ENCODE results near the gene KRT34. TPM values are rescaled to one million over a fixed set of nuclear protein-coding genes. Genes with fewer than 3 reads are reported as not detected.
"Not testable (repeated sequence)": the region's sequence is repeated elsewhere in the genome, so short reads cannot be mapped to it uniquely, and the experiment has no call there.

The KRT34 gene
- total RNA-seq, 1 donor, result not detected

DNA sequence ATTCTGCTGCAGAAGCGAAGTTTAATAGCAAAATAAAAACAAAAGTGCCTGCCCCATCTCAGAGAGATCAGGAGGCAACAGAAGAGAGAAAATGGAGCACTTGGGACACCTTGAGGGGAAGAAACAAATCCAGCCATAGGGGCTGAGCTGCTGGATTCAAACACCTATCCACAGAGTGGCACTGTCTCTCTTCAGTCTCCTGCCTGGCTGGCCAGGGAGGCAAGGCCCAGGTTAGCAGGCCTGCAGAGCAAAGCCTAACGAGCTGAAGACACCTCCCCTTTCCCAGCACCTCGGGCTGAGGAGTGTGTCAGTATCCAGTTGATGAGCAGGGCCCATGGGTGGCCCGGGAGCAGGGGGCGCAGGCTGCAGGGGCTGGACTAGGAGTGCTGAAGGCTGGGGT, 24.1 kb upstream of the KRT34 start:
- no peak for DNase-seq (ENCODE audit: low read depth in 2 of 3, low spot score in 2 of 3)

DNA sequence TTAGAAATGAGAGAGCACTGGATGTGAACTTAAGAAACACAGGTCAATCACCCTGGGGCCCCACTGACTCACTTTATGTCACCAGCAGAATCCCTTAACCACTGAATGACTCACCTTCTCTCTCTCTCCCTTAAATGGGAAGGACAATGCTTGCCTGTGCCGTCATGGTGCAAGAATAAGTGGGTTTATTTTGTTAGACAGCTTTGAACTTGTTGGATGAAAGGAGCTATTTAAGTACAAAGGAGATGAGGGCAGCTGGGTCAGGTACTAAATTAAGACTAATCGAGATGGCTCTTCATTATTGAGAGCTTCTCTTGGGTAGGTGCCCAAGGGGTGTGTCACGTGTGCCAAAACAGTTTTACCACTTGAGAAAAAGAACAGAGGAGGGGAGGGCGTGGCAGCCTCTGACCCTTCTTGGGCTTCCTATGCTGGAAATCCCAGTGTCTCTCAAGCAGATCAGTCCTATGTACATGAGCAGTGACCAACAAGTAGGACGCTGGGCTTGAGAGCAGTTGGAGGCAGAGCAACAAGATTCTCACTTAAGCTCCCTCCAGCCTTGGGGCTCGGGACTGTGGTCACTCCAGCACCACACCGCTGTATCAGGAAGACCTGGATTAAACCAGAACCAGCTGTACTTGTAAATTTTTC, 22.0 kb upstream of the KRT34 start:
- DNase-seq (ENCODE audit: low read depth in 2 of 3, low spot score in 2 of 3), result no peak

DNA sequence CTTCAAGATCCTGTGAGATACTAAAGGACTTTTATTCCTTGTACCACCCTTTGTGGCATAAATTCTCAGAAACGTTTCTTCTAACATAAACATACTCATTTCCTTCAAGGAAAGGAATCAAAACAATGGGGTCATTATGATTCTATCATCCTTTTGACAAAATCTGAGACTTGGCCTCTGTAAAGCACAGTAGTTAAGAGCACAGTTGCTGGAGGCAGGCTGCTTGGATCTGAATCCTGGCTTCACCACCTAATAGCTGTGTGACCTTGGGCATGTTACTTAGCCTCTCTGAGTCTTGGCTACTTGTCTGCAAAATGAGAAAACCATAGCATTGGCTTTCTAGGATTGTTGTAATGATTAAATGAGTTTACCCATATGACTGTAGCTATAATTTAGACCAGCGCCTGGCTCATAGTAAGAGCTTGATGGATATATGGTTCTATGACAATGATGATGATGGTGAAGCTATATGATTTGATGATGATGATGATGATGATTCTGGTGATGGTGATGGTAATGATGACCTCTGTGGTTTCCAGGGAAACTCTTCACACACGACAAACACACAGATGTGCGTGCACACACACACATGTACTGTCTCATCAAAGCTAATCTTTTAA, 21.4 kb upstream of the KRT34 start:
- DNase-seq (ENCODE audit: low read depth in 2 of 3, low spot score in 2 of 3), result no peak

DNA sequence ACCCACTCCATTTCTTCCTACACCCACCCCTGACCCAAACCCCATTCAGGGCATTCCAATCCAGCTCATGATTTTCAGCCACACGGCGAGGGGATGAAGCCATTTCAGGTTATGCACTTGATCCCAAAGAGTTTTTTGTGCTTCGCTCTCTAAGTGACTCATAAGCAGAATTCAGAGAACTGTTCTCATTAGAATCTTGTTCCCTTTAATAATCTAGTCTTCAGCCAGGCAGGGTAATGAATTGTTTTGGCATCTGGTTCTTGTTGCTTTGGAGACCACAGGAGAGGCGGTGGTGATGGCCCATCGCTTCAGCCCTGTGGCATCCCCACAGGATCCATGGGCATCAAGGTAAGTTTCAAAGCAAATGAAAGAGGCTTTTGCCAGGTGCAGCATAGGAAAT, 20.1 kb upstream of the KRT34 start:
- no peak for DNase-seq (ENCODE audit: low read depth in 2 of 3, low spot score in 2 of 3)

DNA sequence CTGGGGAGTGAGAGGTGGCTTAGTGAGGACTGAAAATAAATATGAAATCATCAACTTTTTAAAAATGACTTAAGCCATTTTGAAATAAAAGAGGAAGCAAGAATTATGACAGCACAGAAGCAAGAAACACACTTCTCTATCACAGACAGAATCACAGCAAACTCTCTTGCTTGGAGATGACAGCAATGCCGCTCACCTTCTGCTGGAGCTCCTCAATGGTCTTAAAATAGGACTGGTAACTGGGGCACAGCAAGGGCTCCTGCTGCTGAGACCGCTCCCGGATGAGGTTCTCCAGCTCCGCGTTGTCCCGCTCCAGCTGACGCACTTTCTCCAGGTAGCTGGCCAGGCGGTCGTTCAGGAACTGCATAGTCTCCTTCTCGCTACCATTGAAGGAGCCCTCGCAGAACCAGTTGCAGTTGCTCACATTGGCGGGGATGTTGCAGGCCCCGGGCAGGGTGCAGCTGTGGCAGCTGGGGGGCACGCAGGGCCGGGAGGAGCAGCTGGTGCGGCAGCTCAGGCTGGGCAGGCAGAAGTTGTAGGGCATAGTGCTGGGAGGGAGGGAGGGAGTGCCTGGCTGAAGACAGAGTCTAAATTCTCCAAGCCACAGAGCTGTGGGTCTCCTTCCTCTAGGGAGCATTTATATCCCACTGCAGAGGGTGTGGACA, 15.0 kb upstream of the KRT34 start, which contains the start of gene KRT31:
TSS of gene KRT31 (minus strand) at position 613 of the 665 bp plus-strand sequence. CDS start at position 544, 69 bp downstream.
- DNase-seq (ENCODE audit: low read depth in 2 of 3, low spot score in 2 of 3), result no peak

GRCh38 chr17:41396340-41396739, 14.2 kb upstream of the KRT34 start:
- DNase-seq (ENCODE audit: low read depth in 2 of 3, low spot score in 2 of 3), result no peak

DNA sequence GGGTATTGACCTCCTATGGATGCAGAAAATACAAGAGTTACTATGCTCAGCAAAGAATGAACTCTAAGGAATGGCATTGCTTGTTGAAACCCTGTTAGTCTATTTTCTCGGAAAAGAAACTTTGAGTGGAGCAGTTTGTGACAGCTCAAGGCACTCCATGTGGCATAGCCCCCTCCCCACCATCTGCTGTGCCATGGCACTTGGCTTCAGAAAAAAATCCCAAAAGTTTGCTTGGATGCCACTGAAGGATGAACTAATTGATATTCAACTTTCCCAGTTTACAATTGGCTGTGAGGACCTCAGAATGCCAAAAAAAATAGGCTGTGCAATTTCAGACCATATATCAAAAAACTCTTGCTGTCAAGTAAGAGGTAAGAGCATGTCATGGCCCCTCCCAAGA, 13.5 kb upstream of the KRT34 start:
- no peak for DNase-seq (ENCODE audit: low read depth in 2 of 3, low spot score in 2 of 3)

DNA sequence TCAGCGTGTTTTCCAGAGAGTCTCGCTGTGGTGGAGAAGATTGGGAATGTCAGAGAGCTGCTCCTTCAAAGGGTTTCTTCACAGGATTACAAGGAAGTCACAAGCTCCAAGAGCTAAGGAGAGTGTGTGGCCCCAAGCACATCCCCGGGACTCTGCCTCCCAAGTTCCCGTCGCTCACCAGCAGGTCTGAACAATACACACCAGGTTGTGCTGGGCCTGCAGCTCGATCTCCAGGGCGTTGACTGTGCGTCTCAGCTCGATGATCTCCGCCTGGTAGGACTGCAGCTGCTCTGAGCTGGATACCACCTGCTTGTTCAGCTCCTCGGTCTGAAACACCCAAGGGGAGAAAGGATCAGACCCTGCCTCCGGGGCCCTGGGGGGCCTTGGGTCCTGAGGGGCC, 12.9 kb upstream of the KRT34 start:
- not testable (repeated sequence) for DNase-seq (ENCODE audit: low read depth in 2 of 3, low spot score in 2 of 3)

DNA sequence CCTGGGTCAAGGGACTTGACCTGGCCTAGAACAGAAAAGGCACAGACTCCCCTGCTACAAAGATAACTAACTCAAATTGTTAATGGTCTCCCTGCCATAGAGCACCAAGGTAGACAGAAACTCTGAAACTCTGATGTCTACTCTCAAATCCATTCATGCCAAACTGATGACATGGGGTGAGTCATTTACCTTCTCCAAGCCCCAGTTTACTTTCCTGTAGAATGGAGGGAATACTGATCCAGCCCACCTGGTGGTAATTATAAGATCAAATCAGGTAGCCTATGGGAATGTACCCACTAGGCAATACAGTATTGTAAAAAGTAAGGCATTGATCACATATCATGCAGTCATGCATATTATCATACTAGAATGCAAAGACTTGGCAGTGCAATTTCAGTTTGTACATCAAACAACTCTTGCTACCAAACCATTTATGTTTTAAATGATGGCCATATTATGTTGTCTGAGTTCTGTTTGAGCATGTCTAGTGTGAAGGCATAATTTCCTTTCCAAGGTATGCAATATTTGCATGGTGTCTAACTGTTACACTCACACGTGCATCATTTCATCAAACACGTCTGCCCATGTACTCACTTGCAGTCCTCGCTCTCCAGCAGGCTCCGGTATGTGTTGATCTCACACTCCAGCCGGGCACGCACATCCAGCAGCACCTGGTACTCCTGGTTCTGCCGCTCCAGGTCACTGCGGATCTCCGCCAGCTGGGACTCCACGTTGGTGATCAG, 12.3 kb upstream of the KRT34 start:
- no peak for DNase-seq (ENCODE audit: low read depth in 2 of 3, low spot score in 2 of 3)

DNA sequence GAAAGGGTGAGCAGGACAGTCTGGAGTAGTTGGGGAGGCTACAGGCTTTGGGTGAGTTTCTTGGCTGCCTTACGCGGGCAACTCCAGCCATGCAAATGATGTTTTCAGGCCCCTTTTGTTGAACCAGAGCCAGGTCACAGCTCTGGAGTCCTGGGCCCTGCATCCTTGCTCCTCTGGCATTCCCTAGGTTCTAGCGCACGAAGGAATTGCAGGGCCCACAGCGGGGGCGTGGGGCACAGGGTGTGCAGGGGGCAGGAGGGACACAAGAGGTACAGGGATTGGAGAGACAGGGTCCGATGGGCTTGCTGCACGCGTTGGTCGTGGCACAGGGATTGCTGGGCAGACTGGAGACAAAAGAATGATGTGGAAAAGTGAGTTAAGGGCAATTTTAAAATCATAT, 11.7 kb upstream of the KRT34 start:
- no peak for DNase-seq (ENCODE audit: low read depth in 2 of 3, low spot score in 2 of 3)

- no peak for DNase-seq (ENCODE audit: low read depth in 2 of 3, low spot score in 2 of 3)
Observed at GRCh38 chr17:41393294-41393693, 11.2 kb upstream of the KRT34 start.

- no peak for DNase-seq (ENCODE audit: low read depth in 2 of 3, low spot score in 2 of 3)
Observed at GRCh38 chr17:41392278-41392677, 10.2 kb upstream of the KRT34 start.

DNA sequence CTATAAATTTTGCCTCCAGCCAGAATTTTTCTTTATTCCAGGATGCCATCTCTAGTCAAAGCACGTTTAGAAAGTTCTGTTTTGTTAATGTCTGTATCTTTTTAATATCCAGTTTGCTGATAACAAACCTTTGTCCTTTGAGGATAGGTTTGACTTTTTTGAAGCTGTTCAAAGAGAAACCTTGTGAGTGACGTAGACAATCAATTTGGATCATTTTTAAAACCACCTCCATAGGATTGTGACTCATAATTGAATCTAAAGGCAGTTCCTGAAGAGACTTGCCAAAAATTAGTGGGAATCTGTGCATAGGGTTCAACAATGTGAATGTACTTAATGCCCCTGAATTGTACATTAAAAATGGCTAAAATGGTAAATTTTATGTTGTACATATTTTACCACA, 9.4 kb upstream of the KRT34 start:
- no peak for DNase-seq (ENCODE audit: low read depth in 2 of 3, low spot score in 2 of 3)

GRCh38 chr17:41390411-41390938, 8.4 kb upstream of the KRT34 start:
- no peak for DNase-seq (ENCODE audit: low read depth in 2 of 3, low spot score in 2 of 3)

DNA sequence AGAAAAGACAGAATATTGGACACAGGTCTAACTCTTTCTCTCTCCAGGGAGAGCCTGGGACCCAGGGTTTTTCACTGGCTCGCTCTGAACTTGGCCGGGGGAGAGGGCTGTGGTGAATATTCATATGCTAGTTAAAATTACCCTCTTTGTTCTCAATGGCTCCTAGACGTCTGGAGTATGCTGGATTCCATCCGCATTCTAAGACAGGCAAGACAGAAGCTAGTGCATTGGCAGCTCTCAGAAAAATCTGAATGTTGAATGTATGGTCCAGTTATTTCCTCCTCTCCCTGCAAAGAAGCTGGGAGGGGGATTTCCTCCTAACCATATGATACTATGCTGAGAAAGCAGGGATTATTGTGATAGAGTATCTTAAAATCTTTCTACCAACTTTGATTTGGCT, 5.6 kb upstream of the KRT34 start:
- DNase-seq (ENCODE audit: low read depth in 2 of 3, low spot score in 2 of 3), result no peak

- no peak for DNase-seq (ENCODE audit: low read depth in 2 of 3, low spot score in 2 of 3)
Observed at GRCh38 chr17:41386227-41386626, 4.1 kb upstream of the KRT34 start.

DNA sequence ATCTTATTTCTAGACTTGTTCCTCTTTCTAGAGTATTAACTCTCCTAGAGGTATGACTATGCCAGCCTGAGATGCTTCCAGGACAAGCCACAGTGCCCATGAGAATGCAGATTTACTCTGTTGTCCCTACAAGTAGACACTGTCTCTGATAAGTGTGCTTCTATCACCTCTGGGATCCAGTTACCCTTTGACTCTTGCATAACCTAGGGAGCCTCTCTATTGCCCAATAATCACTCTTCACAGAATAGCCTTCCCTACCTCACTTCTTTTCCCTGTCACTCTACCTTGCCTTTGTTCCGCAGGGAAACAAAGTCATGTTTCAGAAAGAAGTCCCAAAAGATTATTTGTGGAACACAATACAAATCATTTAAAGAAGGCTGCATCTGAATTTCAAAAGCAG, 1.6 kb upstream of the KRT34 start:
- no peak for DNase-seq (ENCODE audit: low read depth in 2 of 3, low spot score in 2 of 3)

DNA sequence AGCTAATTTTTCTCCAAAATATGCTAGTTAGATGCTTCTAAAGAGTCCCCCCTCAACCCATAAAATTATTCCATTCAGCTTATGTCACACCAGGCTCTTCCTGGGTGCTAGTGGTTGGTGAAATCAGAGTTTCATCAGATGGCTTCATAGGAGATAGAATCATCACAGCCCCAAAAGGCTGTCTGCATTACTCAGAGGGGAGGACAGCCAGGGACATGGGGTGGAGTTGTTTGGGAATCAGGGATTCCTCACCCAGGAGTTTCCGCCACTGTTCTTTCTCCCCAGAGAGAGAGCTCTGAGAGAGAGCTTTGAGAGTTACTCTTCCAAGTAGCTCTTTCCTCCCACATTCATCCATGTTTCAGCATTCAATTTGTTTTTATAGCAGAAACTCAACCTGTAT, 288 bp upstream of the KRT34 start:
- DNase-seq (ENCODE audit: low read depth in 2 of 3, low spot score in 2 of 3), result no peak

- DNase-seq (ENCODE audit: low read depth in 2 of 3, low spot score in 2 of 3), result not testable (repeated sequence)
Observed at GRCh38 chr17:41380091-41380490, 2.0 kb downstream of the KRT34 start.

DNA sequence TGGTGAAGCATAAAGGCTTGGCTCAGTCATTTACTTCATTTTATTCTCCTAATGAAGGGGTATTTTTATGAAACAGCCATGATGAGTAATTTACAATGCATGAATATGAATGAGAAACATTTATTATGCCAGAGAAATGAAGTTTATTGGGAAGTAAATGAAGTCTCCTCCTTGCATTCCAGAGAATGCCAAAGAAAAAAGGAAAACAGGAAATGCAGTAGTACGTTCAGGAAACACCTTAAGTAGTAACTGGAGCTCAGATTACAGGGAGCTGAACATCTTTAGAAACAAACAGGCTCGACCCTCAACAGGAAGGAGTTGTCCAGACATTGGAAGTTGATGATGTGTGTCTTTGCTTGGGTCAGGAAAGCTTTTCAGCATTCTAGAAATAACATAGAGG, 4.6 kb downstream of the KRT34 start:
- no peak for DNase-seq (ENCODE audit: low read depth in 2 of 3, low spot score in 2 of 3)

DNA sequence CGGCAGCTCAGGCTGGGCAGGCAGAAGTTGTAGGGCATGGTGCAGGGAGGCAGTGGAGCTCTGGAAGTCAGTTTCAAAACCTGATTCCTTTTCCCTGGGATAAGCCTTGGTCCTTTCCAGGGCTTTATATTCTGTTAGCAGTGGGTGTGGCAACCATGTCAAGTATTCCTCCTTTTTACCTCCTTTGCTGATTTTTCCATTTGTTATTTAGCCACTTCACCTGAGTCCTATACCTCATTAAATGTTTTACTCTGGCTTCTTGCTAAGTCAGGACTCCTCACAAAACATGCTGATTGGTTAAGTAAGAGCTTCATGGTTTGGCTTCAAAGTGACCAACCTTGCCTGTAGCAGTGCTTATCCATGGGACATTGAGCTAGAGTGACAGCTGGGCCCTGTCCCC, 12.4 kb downstream of the KRT34 start, which contains the start of gene KRT33B:
TSS of gene KRT33B (minus strand) at position 101 of the 400 bp plus-strand sequence. CDS start at position 38, 63 bp downstream.
- DNase-seq (ENCODE audit: low read depth in 2 of 3, low spot score in 2 of 3), result no peak
